ENCODE data around the gene SLC7A9. TPM values are rescaled to one million over a fixed set of nuclear protein-coding genes. Genes with fewer than 3 reads are reported as not detected.
"Not testable (repeated sequence)": the region's sequence is repeated elsewhere in the genome, so short reads cannot be mapped to it uniquely, and the experiment has no call there.

Gene SLC7A9
- total RNA-seq, 2 experiments from 2014 or later: 0.28 TPM; not detected in 1

DNA sequence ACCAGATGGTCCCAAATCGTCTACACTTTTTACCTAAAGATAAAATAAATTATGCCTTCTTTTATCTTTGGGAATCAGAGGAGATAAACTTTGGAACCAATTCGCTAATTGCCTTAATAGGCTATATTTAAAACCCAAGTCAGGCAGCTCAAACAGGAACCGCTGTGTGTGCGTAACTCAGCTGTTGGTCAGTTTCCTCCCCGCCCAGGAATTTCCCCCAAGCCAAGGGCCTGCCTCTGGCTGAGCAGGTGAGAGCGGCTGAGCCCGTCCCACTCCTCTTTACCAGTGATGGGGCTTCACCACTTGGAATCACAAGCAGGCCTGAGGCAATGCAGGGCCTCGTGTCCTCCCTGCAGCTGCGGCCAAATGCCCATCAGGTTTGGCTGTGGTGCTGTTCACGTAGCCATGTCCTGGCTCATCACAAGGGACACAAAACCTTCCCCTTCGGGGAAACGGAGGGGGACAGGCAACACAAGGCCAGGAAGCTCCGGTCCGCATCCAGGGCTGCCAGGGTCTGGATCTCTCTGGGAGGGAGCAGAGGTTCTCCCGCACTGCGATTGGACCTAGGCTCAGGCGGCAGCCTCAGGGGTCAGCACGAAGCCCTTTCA lies 503 bp upstream of the SLC7A9 start:
- Histone ChIP-seq H3K27ac (ENCODE audit: low read depth in 1 of 2, low read length in 2 of 2) (no peak overlapping the region), H3K4me3 (ENCODE audit: low read length) (no peak overlapping the region), H3K27me3 (ENCODE audit: control insufficient read depth in 1 of 2, insufficient read depth in 2 of 2, low read length in 2 of 2) (no peaks in the 10 kb centered on the region), H3K4me1 (ENCODE audit: insufficient read depth, low read length) (no peaks in the 10 kb centered on the region), H3K36me3 (ENCODE audit: insufficient read depth, low read length) (no peaks in the 10 kb centered on the region), H3K9me3 (ENCODE audit: control insufficient read depth in 1 of 2, insufficient read depth in 1 of 2, low read length in 2 of 2) (no peaks in the 10 kb centered on the region)
- ATAC-seq (ENCODE audit: poor library complexity): no peak
- Mint-ChIP-seq H3K4me1 (ENCODE audit: low read depth) (no peaks in the 10 kb centered on the region), H3K27ac (no peak overlapping the region), H3K36me3 (ENCODE audit: low read depth) (no peaks in the 10 kb centered on the region), H3K4me3 (no peak overlapping the region), H3K27me3 (no peaks in the 10 kb centered on the region), H3K9me3 (no peaks in the 10 kb centered on the region)
- POLR2A ChIA-PET: no interaction called here
- CTCF ChIA-PET: no interaction called here
- intact Hi-C loops (cut with DNase I, micrococcal nuclease): no loop called here
- no peak for TF ChIP-seq CTCF (IDR thresholded peaks at IDR 0.05)
- DNase-seq: no peak

DNA sequence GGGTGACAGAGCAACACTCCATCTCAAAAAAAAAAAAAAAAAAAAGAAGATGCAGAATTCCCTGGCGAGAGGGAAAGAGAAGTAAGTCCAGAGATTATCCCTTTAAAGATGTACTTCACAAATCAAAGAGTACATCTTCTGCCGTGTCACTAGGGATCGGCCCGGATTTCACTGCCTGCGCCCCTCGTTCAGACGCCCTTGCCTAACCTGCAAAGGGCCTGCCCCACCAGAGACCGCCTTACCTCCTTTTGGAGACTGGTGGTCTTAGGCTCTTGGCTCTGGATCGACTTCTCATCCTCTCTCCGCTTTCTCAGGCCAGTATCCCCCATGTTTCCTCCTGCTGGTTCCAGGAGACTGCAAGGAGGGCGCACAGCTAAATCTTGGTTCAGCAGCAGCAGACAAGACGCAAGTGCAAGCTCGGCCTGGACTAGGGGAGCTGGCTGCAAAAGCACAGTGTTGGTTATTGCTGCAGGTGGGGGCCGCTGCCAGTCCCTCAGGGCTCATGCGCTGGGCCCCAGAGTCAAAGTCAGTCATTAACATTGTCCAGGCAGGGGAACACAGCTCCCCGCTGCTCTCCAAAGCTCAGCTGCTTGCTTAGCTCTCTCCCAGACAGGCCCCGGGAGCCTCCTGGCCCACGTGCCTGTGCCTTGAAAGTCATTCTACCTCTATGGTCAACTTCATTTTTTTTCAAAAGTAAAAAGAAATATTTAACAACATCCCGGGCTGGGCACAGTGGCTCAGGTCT lies 1.2 kb downstream of the SLC7A9 start:
- Histone ChIP-seq H3K27me3 (ENCODE audit: control insufficient read depth in 1 of 2, insufficient read depth in 2 of 2, low read length in 2 of 2) (no peaks in the 10 kb centered on the region), H3K4me3 (ENCODE audit: low read length) (no peak overlapping the region), H3K4me1 (ENCODE audit: insufficient read depth, low read length) (no peaks in the 10 kb centered on the region), H3K27ac (ENCODE audit: low read depth in 1 of 2, low read length in 2 of 2) (no peak overlapping the region), H3K9me3 (ENCODE audit: control insufficient read depth in 1 of 2, insufficient read depth in 1 of 2, low read length in 2 of 2) (no peaks in the 10 kb centered on the region), H3K36me3 (ENCODE audit: insufficient read depth, low read length) (no peaks in the 10 kb centered on the region)
- intact Hi-C loops (cut with DNase I, micrococcal nuclease): no loop called here
- Mint-ChIP-seq H3K9me3 (no peaks in the 10 kb centered on the region), H3K4me1 (ENCODE audit: low read depth) (no peaks in the 10 kb centered on the region), H3K27me3 (no peaks in the 10 kb centered on the region), H3K27ac (no peak overlapping the region), H3K4me3 (no peak overlapping the region), H3K36me3 (ENCODE audit: low read depth) (no peaks in the 10 kb centered on the region)
- DNase-seq: no peak
- no peak for ATAC-seq (ENCODE audit: poor library complexity)
- ChIA-PET POLR2A (no interaction called here), CTCF (no interaction called here)
- TF ChIP-seq CTCF (IDR thresholded peaks at IDR 0.05): no peak

DNA sequence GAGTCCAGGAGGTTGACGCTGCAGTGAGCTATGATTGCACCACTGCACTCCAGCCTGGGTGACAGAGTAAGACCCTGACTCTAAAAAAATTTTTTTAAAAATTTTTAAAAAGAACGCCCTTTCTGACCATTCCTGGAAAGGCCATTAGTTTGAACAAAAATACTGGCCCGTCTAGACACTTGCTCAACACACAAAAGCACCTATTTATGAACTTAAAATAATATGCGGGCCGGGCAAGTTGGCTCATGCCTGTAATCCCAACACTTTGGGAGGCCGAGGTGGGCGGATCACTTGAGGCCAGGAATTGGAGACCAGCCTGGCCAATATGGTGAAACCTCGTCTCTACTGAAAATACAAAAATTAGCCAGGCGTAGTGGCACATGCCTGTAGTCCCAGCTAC lies 2.1 kb downstream of the SLC7A9 start:
- CTCF ChIA-PET; POLR2A ChIA-PET; H3K4me1 Mint-ChIP-seq (ENCODE audit: low read depth): not testable (repeated sequence)

More for the DNA sequence above, 2.1 kb downstream of the SLC7A9 start:
- H3K9me3 Mint-ChIP-seq; H3K9me3 ChIP-seq (ENCODE audit: control insufficient read depth in 1 of 2, insufficient read depth in 1 of 2, low read length in 2 of 2); H3K4me3 ChIP-seq (ENCODE audit: low read length); H3K27me3 ChIP-seq (ENCODE audit: control insufficient read depth in 1 of 2, insufficient read depth in 2 of 2, low read length in 2 of 2); H3K27ac ChIP-seq (ENCODE audit: low read depth in 1 of 2, low read length in 2 of 2); H3K27me3 Mint-ChIP-seq; DNase-seq; H3K4me1 ChIP-seq (ENCODE audit: insufficient read depth, low read length); H3K36me3 ChIP-seq (ENCODE audit: insufficient read depth, low read length); H3K36me3 Mint-ChIP-seq (ENCODE audit: low read depth); ATAC-seq (ENCODE audit: poor library complexity); intact Hi-C loops (cut with DNase I, micrococcal nuclease); H3K4me3 Mint-ChIP-seq; H3K27ac Mint-ChIP-seq: not testable (repeated sequence)

All from CD4-positive, alpha-beta T cell (primary cell).